HepG2 (cell line): ENCODE measurements around the gene DMKN. TPM values are rescaled to one million over a fixed set of nuclear protein-coding genes. Genes with fewer than 3 reads are reported as not detected.

Source experiments
- CERS6 ChIP-seq: sonication (generic); formaldehyde crosslinking; IDR thresholded peaks from 2 replicates; pipeline ENCODE4 v1.5.0; 2020; ENCODE audit warnings: missing genetic modification reagents
- HOXA3 ChIP-seq: sonication (generic); formaldehyde crosslinking; IDR thresholded peaks from 2 replicates; pipeline ENCODE4 v1.5.0; 2020; ENCODE audit warnings: missing genetic modification reagents
- MAF1 ChIP-seq: sonication (generic); formaldehyde crosslinking; IDR thresholded peaks from 2 replicates; pipeline ENCODE4 v1.5.0; 2020; ENCODE audit warnings: missing genetic modification reagents, borderline replicate concordance
- RBAK ChIP-seq: sonication (generic); formaldehyde crosslinking; IDR thresholded peaks from 2 replicates; pipeline ENCODE4 v1.5.1; 2020; ENCODE audit warnings: mild to moderate bottlenecking, missing genetic modification reagents
- RFX3 ChIP-seq: IDR thresholded peaks from 2 replicates; pipeline ENCODE4 v1.6.1; 2016; ENCODE audit warnings: missing biosample characterization, missing genetic modification reagents
- SATB2 ChIP-seq: sonication (generic); formaldehyde crosslinking; IDR thresholded peaks from 2 replicates; pipeline ENCODE4 v1.5.0; 2020; ENCODE audit warnings: missing genetic modification reagents
- SCMH1 ChIP-seq: sonication (generic); formaldehyde crosslinking; IDR thresholded peaks from 2 replicates; pipeline ENCODE4 v1.9.0; 2021; ENCODE audit warnings: missing genetic modification reagents, mild to moderate bottlenecking, borderline replicate concordance
- SIN3A ChIP-seq: IDR thresholded peaks from 2 replicates; pipeline ENCODE4 v1.6.1; 2011; ENCODE audit warnings: low read depth, mild to moderate bottlenecking, control low read depth, low read length, borderline replicate concordance
- SYNCRIP ChIP-seq: fragments of 200-400 bp; formaldehyde crosslinking; IDR thresholded peaks from 2 replicates; pipeline ENCODE4 v1.6.1; 2018; ENCODE audit warnings: mild to moderate bottlenecking, low read depth, low read length; ENCODE audit not compliant: insufficient read depth
- WIZ ChIP-seq: sonication (generic); formaldehyde crosslinking; IDR thresholded peaks from 2 replicates; pipeline ENCODE4 v1.5.1; 2020; ENCODE audit warnings: mild to moderate bottlenecking, missing genetic modification reagents
- ZBTB46 ChIP-seq: sonication (generic); formaldehyde crosslinking; IDR thresholded peaks from 2 replicates; pipeline ENCODE4 v1.4.0; 2020; ENCODE audit warnings: mild to moderate bottlenecking, missing genetic modification reagents, borderline replicate concordance
- ZNF614 ChIP-seq: IDR thresholded peaks from 2 replicates; pipeline ENCODE4 v1.6.1; 2018; ENCODE audit warnings: missing biosample characterization, missing genetic modification reagents, inconsistent platforms, borderline replicate concordance
- ZUFSP ChIP-seq: sonication (generic); formaldehyde crosslinking; IDR thresholded peaks from 2 replicates; pipeline ENCODE4 v1.9.0; 2021; ENCODE audit warnings: missing genetic modification reagents, mild to moderate bottlenecking, borderline replicate concordance
- polyA plus RNA-seq, 8 experiments: library from polyadenylated mRNA; depleted of rRNA in 3 of 8; stranded (reverse) in 7 of 8; unstranded in 1 of 8; fragments of >200 nt; fragmentation: Illumina TruSeq in 4 of 8; extraction: Trizol in 4 of 8; gene quantifications; 2 replicates each; pipeline versions ENCODE4 v1.2.1 to v1.2.3, GENCODE V29; 2011 to 2016; ENCODE audit warnings: low read depth in 4 of 8, missing spikeins in 1 of 8, mixed read lengths in 1 of 8; ENCODE audit not compliant: insufficient read depth in 1 of 8
- total RNA-seq, 5 experiments: library from RNA; depleted of rRNA; stranded (reverse); fragments of >200 nt; fragmentation: Illumina TruSeq; extraction: Trizol; gene quantifications; 2 replicates each; pipeline ENCODE4 v1.2.3, GENCODE V29; 2016; ENCODE audit warnings: low read depth in 1 of 5
- TF ChIP-seq, protein P1 (sequence below): sonication (generic); formaldehyde crosslinking; IDR thresholded peaks from 2 replicates; pipeline ENCODE4 v1.4.0; 2020; ENCODE audit warnings: missing genetic modification reagents, borderline replicate concordance
- TF ChIP-seq, protein P2 (sequence below): sonication (generic); formaldehyde crosslinking; IDR thresholded peaks from 2 replicates; pipeline ENCODE4 v1.4.0; 2020; ENCODE audit warnings: missing genetic modification reagents
- TF ChIP-seq, protein P3 (sequence below): sonication (generic); formaldehyde crosslinking; IDR thresholded peaks from 2 replicates; pipeline ENCODE4 v1.4.0; 2020; ENCODE audit warnings: missing genetic modification reagents, borderline replicate concordance

The DMKN gene
- total and polyA plus RNA-seq, 2 of the 13 experiments (the other 11 are each of a cell fraction or from before 2014, with no cell fraction given), result 50.8 to 57.1 TPM

GRCh38 chr19:35545001-35545854, 31.8 kb upstream of the DMKN start, which contains the start of gene TMEM147 (continued):
- TF ChIP-seq CERS6 (CRISPR knock-in tag) (no peak), ZUFSP (no peak), SCMH1 (CRISPR knock-in tag) (no peak), ZBTB46 (CRISPR knock-in tag) (no peak), RFX3 (CRISPR knock-in tag) (no peak), SIN3A (peak; percentile 72), SATB2 (CRISPR knock-in tag) (no peak; the same call in 1 of the 2 replicates), WIZ (CRISPR knock-in tag) (no peak), HOXA3 (CRISPR knock-in tag) (peak; percentile 94), ZNF614 (CRISPR knock-in tag) (peak; percentile 33; the same call in 1 of the 2 replicates), RBAK (CRISPR knock-in tag) (no peak), SYNCRIP (no peak), MAF1 (0 out of 2 replicates have a peak, but pooled peaks have one; percentile 41)
- TF ChIP-seq, protein P1, sequence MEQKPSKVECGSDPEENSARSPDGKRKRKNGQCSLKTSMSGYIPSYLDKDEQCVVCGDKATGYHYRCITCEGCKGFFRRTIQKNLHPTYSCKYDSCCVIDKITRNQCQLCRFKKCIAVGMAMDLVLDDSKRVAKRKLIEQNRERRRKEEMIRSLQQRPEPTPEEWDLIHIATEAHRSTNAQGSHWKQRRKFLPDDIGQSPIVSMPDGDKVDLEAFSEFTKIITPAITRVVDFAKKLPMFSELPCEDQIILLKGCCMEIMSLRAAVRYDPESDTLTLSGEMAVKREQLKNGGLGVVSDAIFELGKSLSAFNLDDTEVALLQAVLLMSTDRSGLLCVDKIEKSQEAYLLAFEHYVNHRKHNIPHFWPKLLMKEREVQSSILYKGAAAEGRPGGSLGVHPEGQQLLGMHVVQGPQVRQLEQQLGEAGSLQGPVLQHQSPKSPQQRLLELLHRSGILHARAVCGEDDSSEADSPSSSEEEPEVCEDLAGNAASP, result peak; percentile 57; the same call in 1 of the 2 replicates
- TF ChIP-seq, protein P2, sequence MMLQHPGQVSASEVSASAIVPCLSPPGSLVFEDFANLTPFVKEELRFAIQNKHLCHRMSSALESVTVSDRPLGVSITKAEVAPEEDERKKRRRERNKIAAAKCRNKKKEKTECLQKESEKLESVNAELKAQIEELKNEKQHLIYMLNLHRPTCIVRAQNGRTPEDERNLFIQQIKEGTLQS (CRISPR knock-in tag), result 0 out of 2 replicates have a peak, but pooled peaks have one; percentile 17
- TF ChIP-seq, protein P3, sequence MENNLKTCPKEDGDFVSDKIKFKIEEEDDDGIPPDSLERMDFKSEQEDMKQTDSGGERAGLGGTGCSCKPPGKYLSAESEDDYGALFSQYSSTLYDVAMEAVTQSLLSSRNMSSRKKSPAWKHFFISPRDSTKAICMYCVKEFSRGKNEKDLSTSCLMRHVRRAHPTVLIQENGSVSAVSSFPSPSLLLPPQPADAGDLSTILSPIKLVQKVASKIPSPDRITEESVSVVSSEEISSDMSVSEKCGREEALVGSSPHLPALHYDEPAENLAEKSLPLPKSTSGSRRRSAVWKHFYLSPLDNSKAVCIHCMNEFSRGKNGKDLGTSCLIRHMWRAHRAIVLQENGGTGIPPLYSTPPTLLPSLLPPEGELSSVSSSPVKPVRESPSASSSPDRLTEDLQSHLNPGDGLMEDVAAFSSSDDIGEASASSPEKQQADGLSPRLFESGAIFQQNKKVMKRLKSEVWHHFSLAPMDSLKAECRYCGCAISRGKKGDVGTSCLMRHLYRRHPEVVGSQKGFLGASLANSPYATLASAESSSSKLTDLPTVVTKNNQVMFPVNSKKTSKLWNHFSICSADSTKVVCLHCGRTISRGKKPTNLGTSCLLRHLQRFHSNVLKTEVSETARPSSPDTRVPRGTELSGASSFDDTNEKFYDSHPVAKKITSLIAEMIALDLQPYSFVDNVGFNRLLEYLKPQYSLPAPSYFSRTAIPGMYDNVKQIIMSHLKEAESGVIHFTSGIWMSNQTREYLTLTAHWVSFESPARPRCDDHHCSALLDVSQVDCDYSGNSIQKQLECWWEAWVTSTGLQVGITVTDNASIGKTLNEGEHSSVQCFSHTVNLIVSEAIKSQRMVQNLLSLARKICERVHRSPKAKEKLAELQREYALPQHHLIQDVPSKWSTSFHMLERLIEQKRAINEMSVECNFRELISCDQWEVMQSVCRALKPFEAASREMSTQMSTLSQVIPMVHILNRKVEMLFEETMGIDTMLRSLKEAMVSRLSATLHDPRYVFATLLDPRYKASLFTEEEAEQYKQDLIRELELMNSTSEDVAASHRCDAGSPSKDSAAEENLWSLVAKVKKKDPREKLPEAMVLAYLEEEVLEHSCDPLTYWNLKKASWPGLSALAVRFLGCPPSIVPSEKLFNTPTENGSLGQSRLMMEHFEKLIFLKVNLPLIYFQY (CRISPR knock-in tag), result no peak
